Measurements from ENCODE around the gene GNB1L. TPM values are rescaled to one million over a fixed set of nuclear protein-coding genes. Genes with fewer than 3 reads are reported as not detected.

GNB1L gene
- total and polyA plus RNA-seq, 10 of the 15 experiments (the other 5 are each of a cell fraction or from before 2014, with no cell fraction given), result 0.21 to 19.4 (median 6.8) TPM

- TF ChIP-seq POLR2AphosphoS5 (IDR thresholded peaks at IDR 0.05; ENCODE audit: low read length), result no peak
Observed at GRCh38 chr22:19825904-19826618, 28.6 kb downstream of the GNB1L start (continued).

GRCh38 chr22:19824926-19825339 lies 29.7 kb downstream of the GNB1L start:
- RAD21 ChIA-PET (ENCODE audit: unreplicated experiment), result no interaction called here
- Histone ChIP-seq H4K20me1 (ENCODE audit: control insufficient read depth, insufficient read depth) (no peaks in the 10 kb centered on the region), H3K36me3 (ENCODE audit: control insufficient read depth in 2 of 2, insufficient read depth in 2 of 2, low read length in 1 of 2) (no peaks in the 10 kb centered on the region; a peak in 1 of 4 replicates), H3K9me3 (replicated peaks; ENCODE audit: control insufficient read depth, insufficient read depth, low read length) (no peaks in the 10 kb centered on the region), H3K4me3 (no peak overlapping the region), H3K27me3 (replicated peaks in 1 of 2; ENCODE audit: control insufficient read depth in 2 of 2, insufficient read depth in 2 of 2, low read length in 1 of 2) (no peaks in the 10 kb centered on the region), H3K27ac (ENCODE audit: control insufficient read depth, insufficient read depth) (no peak overlapping the region), H3K9ac (ENCODE audit: control insufficient read depth, insufficient read depth, low read length) (no peak overlapping the region), H3K4me2 (ENCODE audit: control insufficient read depth, insufficient read depth) (no peak overlapping the region), H2AFZ (ENCODE audit: control insufficient read depth, low read depth, low read length) (no peak overlapping the region), H3K4me1 (ENCODE audit: control insufficient read depth, insufficient read depth, low read length) (no peaks in the 10 kb centered on the region), H3K79me2 (ENCODE audit: control insufficient read depth, insufficient read depth, low read length) (no peaks in the 10 kb centered on the region)
- no TSS peak for BruUV-seq (replicated peaks)
- no peak for FAIRE-seq
- POLR2A ChIA-PET, result no interaction called here
- WGBS (ENCODE audit: insufficient coverage, insufficient replicate concordance, low lambda C conversion rate, missing lambda C conversion rate), result 82% methylated on average over 7 of the region's 8 CpGs
- no peak for ATAC-seq
- TF ChIP-seq IRF4 (IDR thresholded peaks at IDR 0.05; ENCODE audit: low read depth, low read length) (no peak), ZBTB33 (IDR thresholded peaks at IDR 0.05) (no peak), HCFC1 (IDR thresholded peaks at IDR 0.05; ENCODE audit: low read length) (no peak)
- CTCF ChIA-PET, result no interaction called here
- in situ Hi-C loops (cut with MboI), result no loop called here
- DNase-seq (ENCODE audit: low read depth, low spot score), result no peak
- SMC1A ChIA-PET (ENCODE audit: uncharacterized antibody, unreplicated experiment), result no interaction called here
- intact Hi-C loops (cut with micrococcal nuclease; ENCODE audit: unreplicated experiment), result no loop called here

Data from GM12878 (cell line).